Left hindlimb (tissue), 1 donor: ENCODE results near the gene LSM6.

ENCODE experiments used
- DNase-seq: peaks from one replicate; pipeline ENCODE4 v3.0.0-alpha.2; 2018

Gene LSM6

DNA sequence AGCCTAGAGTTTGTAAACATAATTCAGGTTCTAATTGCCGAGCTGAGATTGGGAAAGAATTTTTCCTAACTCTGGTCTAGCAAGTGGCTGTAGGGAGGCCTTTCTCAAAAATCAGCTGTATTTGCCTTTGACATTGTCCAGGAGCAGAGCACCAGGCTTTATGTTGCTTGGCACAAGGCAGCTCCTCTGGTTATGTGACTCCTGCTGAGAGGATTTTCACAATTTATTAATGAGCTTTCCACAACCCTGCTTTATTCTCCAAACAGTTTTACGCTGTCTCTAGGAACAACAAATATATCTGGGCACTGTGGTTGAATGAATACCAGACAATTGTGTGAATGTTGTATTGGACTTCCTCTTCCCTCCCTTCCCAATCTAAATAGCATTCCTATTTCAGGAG lies 14.9 kb downstream of the LSM6 start:
- DNase-seq: no peak

DNA sequence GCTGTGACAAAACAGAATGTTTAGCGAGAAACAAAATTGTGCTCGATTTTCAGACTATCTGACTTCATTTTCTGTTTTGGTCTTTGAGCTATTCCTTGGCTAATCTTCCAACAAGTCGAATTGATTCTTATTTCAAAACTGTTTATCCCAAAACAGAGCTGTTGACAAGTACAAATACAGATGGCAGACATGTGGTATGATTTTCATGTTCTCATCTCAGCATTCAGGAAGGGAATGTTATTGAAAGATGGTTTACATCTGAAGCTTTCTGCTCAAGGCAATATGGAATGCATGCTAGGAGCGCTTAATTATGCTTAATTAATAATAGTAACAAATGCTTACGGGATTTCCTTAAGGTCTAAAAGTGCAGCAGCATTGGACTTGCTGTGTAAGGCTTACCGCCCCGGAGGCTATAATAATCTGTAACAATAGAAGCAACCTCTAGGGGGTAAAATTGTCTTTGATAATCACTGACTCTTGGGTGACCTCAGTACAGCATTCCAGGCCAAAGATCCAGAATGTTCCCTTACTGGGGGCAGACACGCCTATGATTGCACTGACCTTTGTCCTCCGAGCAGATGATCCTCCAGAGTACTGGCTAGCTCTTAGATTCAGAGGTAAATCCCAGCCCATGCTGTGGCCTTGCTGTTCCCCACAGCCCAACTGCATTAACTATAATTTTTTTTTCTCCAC lies 16.4 kb downstream of the LSM6 start:
- DNase-seq: no peak

DNA sequence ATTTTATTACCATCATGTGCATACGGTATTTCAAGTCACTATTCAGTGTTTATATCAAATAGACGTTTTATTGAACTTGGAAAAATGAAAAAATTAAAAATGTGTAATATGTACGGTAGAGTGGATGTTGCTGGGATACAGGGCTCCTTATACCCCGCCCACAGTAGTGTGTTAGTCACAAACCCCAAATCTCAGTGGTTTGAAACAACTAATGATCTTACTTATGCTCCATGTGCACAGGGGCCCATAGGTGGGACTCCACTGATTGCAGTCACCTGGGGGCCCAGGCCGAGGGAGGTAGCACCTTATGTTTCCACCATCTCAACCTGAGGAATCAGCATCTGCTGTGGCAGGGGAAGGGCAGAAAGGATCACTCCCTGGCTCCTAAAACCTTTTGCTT lies 18.1 kb downstream of the LSM6 start:
- no peak for DNase-seq

DNA sequence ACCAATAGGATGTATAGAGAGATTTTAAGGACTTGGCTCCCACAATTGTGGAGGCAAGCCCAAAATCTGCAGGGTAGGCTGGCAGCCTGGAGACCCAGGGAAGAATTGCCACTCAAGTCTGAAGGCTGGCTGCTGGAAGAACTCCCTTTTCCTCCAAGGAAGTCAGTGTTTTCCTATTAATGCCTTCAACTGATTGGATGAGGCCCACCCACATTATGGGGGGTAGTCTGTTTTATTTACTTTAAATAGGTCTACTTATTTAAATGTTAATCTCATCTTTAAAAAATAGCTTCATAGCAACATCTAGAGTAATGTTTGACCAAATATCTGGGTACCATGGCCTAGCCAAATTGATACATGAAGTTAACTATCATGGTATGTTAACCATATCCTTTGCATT lies 18.7 kb downstream of the LSM6 start:
- no peak for DNase-seq

DNA sequence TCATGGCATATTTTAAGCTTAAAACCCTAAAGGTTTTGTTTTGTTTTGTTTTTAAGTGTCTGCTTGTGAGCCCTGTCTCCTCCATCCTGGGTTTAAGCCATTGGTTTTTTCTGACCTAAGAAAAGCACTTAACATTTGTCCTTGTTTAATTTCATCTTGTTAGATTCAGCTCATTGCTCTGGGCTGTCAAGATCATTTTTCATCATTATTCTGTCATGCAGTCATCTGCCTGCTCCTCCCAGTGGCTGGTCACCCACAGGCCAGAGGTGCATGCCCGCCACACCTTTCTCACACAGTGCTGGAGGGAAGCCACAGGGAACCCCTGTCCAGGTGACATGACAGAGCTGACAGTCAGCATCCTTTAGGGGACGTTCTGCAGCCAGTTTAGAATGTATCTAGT lies 27.1 kb downstream of the LSM6 start:
- DNase-seq: no peak

DNA sequence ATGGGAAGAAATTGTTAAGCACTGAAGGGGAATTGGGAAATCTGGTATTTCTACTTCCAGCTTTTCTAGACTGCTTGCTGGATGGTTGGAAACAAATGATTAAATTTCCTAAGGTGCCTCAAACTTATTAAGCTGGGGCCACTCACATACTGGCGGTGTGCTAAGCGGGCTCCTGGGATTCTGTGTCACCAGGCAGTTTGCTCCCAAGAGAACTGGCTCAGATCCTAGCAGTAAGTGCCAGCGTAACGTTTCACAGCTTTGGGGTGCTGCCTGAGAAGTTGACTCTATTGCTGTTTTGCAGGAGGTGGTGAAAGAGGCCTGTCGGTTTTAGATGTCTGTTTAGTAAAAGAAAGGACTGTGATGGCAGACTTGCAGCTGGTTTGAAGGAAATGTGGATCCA lies 31.9 kb downstream of the LSM6 start:
- DNase-seq: no peak

DNA sequence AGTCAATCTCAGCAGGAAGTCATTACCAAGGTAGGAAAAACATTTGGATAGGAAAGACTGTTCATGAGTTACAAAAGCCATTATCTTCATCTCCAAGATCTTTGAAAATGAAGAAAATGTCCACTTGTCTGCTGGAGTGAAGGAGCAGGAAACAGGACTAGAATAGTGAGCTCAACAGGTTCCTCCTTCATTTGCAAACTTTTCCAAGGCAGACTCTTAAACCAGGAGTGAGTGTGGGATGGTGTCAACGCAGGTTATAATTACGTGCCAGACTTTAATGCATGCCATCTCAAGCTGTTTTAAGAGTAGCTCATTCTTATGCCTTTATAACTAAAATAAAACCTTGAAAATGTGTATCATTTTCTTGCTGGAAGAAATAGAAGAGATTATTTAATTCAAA lies 35.4 kb downstream of the LSM6 start:
- DNase-seq: no peak

DNA sequence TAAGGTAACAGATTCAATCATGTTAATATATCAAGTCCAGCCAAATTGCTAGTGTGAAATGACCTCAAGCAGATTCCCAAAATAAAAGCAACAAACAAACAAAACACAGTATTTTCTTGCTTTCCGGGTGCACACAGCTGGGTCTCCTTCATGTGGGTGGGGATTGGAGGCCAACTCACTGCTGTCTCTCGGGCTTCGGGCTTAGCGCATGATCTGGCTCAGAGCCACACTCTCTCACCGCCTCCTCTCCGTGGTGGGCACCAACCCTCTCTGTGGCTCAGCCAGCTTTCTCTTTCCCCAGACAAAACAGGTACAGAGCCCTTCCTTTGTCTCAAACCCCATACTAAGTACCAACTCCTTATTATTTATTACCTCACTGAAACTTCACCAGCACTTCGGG lies 35.9 kb downstream of the LSM6 start:
- no peak for DNase-seq

DNA sequence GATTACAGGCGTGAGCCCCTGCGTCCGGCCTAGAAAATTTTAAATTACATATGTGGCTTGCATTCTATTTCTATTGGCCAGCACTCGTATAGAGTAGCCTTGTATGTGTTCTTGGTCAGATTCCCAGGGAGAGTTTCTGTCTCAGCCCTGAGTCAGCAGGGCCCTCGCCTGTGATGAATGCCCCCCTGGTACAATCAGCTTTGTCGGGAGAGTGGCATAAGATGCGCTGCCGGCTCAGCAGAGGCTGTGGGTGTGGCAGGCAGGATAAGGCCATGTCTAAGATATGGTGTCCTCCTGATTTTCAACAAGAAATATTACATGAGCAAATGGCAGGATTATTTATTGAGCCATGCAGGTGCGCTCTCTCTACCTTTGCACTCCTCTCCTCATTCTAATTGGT lies 37.3 kb downstream of the LSM6 start:
- DNase-seq: no peak

DNA sequence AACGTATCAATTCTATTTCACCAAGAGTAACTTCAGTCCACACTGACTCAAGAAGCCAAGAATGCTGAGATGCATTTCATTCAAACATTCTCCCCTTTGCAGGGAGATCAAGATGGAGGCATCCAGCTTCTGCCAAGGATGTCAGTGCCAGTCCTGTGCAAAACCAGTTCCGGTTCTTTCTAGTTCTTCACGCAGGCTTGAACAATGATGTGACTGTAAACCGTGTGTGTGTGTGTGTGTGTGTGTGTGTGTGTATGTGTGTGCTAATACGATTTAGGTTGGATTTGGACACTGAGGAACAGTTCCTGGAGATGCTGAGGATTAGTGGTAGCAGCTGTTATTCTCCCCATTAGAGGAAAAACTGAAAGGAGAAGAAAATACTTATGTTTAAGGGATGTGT lies 38.7 kb downstream of the LSM6 start, which contains the start of gene REELD1:
Gene REELD1 (plus strand): TSS at position 301 of the 400 bp plus-strand sequence. CDS start 2,415 bp downstream, outside the sequence.
- no peak for DNase-seq

DNA sequence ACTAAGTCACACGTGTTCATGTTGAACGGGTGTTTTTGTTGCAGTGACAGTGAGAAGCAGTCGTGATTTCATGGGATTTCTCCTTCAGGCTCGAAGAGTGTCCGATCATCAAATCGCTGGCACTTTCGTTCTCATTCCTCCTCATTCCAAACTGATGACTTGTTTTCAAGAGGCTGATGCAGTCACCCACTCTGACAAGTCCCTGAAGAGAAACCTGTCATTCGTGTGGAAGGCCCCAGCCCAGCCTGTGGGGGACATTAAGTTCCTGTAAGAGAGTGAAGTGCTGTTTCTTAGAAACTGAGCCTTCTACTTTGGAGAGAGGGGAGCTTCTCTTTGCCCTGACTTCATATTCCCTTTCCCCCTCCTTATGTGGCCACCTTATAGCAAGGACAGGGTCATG lies 46.8 kb downstream of the LSM6 start:
- DNase-seq: no peak

DNA sequence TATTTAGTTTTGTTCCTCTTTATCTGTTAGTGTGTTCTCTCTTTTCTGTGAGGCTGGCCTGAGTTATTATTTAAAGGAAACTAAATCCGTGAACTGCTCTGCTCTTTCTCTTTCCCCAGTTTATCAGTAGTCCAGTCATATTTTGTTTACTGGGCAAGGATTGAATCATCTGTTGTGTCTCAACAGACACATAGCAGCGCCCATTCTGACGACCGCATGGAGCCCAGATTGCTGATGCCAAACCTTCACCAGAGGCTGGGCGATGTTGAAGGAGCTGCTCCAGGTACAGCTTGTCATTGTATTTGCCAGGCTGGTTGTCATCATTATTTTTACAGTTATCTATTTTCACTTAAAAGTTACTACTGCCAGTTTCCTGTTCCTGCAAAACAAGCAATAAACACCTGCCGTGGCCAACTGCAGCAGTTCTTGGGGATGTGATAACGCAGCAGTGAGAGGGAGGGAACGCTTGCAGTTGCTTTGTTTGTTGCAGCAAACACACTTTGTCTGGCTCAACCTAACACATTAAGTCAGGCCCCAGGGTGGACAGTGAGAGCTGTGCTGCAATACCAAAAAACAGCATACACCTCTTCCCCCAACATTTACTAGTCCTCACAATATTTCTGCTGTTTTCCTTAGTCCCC lies 48.9 kb downstream of the LSM6 start:
- DNase-seq: no peak

DNA sequence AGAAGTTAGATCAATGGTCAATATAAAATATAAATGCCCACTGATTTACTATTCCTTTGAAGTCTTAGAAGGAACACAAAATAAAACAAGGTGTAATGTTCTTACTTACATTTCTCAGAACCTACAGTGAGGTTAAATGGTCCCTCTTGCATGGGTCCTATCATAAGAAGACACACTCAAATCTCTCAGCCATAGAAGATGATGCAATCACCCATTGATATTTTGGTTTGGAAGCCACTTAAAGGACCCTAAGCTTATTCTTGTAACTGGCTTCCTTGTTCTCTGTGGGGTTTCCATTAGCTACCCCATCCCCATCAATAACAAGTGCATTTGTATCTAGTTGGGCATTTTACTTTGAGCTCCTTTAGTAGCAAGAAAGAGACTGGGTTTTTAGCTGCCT lies 53.9 kb downstream of the LSM6 start:
- DNase-seq: no peak

DNA sequence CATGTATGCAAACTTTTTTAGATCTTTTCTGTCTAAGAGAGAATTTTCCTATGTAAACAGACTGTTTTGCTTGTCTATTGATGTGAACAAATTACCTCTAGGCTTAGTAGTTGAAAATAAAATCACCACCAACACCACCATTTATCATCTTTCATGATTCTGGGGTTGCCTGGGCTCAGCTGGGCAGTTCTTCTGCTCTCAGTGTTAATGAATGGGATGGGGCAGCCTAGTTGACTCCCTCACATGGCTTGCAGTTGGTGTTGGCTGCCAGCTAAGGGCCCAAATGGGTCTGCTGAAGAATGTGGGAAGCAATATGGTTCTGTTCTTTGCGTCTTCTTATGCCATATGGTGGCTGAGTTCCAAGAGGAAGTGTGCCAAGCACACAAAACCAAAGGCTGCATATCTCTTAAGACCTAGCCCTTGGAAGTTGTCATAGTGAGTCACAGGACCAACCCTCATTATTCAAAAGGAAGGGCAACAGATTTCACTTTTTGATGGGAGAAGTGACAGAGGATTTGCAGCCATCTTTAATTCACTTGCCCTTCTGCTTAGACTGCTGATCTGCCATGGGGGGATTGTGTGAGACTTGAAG lies 56.7 kb downstream of the LSM6 start:
- DNase-seq: no peak

DNA sequence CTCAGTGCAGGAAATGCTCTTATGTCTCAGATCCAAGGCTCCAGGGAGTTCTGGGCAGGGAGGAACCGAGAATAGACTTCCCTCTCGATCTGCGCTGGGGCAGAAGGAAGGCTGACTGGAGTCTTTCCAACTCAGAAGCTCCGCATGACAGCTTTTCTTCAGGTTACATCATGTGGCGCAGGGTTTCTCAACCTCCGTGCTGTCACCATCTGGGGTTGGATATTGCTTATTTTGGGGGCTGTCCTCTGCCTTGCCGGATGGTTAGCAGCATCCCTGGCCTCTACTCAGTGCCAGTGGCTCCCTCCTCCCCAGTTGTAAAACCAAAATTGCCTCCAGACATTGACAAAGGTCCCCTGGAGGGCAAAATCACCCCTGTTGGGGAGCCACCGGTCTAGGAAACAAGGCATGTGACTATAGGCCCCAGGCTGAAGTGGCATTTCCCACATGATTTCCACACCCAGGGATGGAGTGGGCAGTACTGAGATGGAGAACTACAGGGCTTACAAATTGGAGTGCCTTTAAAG lies 60.2 kb downstream of the LSM6 start:
- no peak for DNase-seq

DNA sequence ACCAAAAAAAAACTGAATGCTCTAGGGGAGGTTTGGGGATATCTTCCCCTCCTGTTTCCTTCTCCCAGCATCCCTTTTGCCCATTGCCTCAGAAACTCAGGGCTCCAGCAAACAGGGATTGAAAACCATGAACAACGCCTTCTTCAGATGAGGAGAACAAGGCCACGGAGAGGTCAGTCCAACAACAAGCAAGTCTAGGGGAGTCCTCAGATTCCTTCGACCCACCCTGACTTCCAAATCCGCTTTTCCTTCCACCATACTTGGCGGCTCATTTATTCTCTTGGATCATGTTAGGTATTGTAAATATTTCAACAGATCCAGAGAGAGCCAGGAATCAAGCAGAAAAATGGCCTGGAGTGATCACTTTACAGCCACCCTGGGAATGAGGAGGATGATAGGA lies 60.7 kb downstream of the LSM6 start:
- DNase-seq: no peak

DNA sequence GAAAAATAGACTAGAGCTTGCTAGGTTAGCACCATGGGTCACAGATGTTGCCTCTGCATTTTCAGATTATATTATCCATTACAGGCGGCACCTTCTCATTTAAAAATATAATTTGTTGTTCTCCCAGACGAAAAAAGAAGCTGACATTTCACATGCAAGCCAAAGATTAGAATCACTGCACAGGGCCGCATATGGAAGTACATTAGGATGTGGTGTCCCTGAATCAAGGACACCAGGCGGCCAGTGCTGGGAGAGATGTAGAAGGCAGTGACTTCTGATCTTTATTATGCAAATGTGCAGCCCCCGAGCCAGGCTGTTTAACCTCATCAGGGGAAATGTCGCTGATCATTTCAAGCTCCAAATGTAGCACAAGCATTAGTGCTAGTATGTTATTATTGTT lies 61.6 kb downstream of the LSM6 start:
- DNase-seq: no peak

DNA sequence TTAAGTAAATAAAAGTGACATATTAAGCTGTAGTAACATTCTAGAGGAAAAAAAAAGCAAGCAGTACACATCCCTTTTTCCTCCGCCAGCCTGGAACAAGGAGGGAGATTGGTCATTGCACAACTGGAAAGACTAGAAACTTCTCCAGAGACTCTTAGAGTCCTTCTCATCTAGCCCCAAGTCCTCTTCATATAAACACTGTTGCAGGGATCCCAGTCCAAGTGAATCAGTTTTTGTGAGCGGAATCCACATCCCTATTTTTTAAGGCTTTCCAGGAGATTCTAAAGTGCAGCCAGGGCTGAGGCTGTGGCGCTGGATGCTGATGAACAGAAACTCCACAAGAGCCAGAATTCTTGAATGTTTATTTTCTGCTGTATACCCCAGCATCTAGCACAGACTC lies 62.6 kb downstream of the LSM6 start:
- DNase-seq: no peak
